ENCODE results near the gene DGKB. TPM values are rescaled to one million over a fixed set of nuclear protein-coding genes. Genes with fewer than 3 reads are reported as not detected.

DGKB gene
- total RNA-seq, 1 experiment from 2014 or later, result 1.9 TPM

GRCh38 chr7:14294637-14295036 lies 607.9 kb downstream of the DGKB start:
- DNase-seq (ENCODE audit: low spot score), result no peak
- Mint-ChIP-seq H3K27me3 (ENCODE audit: low read depth) (no peaks in the 10 kb centered on the region), H3K9me3 (peaks cover 7% of the 10 kb centered on the region; the same call in 1 of the 2 replicates), H3K4me1 (peaks cover 8% of the 10 kb centered on the region; the same call in 1 of the 2 replicates), H3K27ac (no peak overlapping the region), H3K36me3 (no peaks in the 10 kb centered on the region), H3K4me3 (no peak overlapping the region)
- no peak for ATAC-seq
- CTCF ChIA-PET, result no interaction called here
- TF ChIP-seq TCF7 (CRISPR knock-in tag; IDR thresholded peaks at IDR 0.05; ENCODE audit: low read depth), result no peak
- no peak for TF ChIP-seq ERG (CRISPR knock-in tag; IDR thresholded peaks at IDR 0.05)
- TF ChIP-seq ZNF317 (CRISPR knock-in tag; IDR thresholded peaks at IDR 0.05; ENCODE audit: borderline replicate concordance, low read depth), result no peak
- TF ChIP-seq ZMAT4 (CRISPR knock-in tag; IDR thresholded peaks at IDR 0.05), result no peak
- no peak for TF ChIP-seq SMAD3 (CRISPR knock-in tag; IDR thresholded peaks at IDR 0.05; ENCODE audit: borderline replicate concordance)
- no peak for TF ChIP-seq CTCF (IDR thresholded peaks at IDR 0.05)
- no peak for TF ChIP-seq ZNF219 (CRISPR knock-in tag; IDR thresholded peaks at IDR 0.05; ENCODE audit: borderline replicate concordance)
- no peak for TF ChIP-seq PRRX2 (CRISPR knock-in tag; IDR thresholded peaks at IDR 0.05)
- TF ChIP-seq USF1 (CRISPR knock-in tag; IDR thresholded peaks at IDR 0.05), result no peak
- TF ChIP-seq FOXP4 (CRISPR knock-in tag; IDR thresholded peaks at IDR 0.05), result no peak
- POLR2A ChIA-PET, result no interaction called here

GRCh38 chr7:14293434-14293833 lies 609.1 kb downstream of the DGKB start:
- ATAC-seq (no peak), DNase-seq (ENCODE audit: low spot score) (no peak)
- no peaks in the 10 kb centered on the region for H3K27me3 Mint-ChIP-seq (ENCODE audit: low read depth)
- POLR2A ChIA-PET, result no interaction called here
- CTCF ChIA-PET, result no interaction called here
- peaks cover 10% of the 10 kb centered on the region; the same call in 1 of the 2 replicates for H3K4me1 Mint-ChIP-seq
- H3K4me3 Mint-ChIP-seq, result no peak overlapping the region
- H3K36me3 Mint-ChIP-seq, result no peaks in the 10 kb centered on the region
- H3K9me3 Mint-ChIP-seq, result peaks cover 7% of the 10 kb centered on the region; the same call in 1 of the 2 replicates
- TF ChIP-seq TCF7 (CRISPR knock-in tag; IDR thresholded peaks at IDR 0.05; ENCODE audit: low read depth) (no peak), NR3C1 (CRISPR knock-in tag; conservative IDR thresholded peaks at IDR 0.05; ENCODE audit: low read depth) (no peak), SMAD4 (CRISPR knock-in tag; IDR thresholded peaks at IDR 0.05) (no peak), MXD4 (CRISPR knock-in tag; IDR thresholded peaks at IDR 0.05; ENCODE audit: borderline replicate concordance) (no peak), STAT6 (CRISPR knock-in tag; conservative IDR thresholded peaks at IDR 0.05; ENCODE audit: low read depth) (no peak), MAX (CRISPR knock-in tag; IDR thresholded peaks at IDR 0.05) (no peak), USF2 (CRISPR knock-in tag; IDR thresholded peaks at IDR 0.05) (no peak), ATF1 (CRISPR knock-in tag; IDR thresholded peaks at IDR 0.05) (no peak), ZNF671 (CRISPR knock-in tag; IDR thresholded peaks at IDR 0.05) (no peak), E2F1 (CRISPR knock-in tag; IDR thresholded peaks at IDR 0.05) (no peak), ZNF138 (CRISPR knock-in tag; conservative IDR thresholded peaks at IDR 0.05) (no peak), E2F4 (CRISPR knock-in tag; IDR thresholded peaks at IDR 0.05; ENCODE audit: borderline replicate concordance, low read depth) (no peak), ESRRA (CRISPR knock-in tag; IDR thresholded peaks at IDR 0.05; ENCODE audit: borderline replicate concordance) (no peak)
- H3K27ac Mint-ChIP-seq, result no peak overlapping the region
